Measurements from ENCODE around the gene PSMA8.
"Not testable (repeated sequence)": the region's sequence is repeated elsewhere in the genome, so short reads cannot be mapped to it uniquely, and the experiment has no call there.

Gene PSMA8

DNA sequence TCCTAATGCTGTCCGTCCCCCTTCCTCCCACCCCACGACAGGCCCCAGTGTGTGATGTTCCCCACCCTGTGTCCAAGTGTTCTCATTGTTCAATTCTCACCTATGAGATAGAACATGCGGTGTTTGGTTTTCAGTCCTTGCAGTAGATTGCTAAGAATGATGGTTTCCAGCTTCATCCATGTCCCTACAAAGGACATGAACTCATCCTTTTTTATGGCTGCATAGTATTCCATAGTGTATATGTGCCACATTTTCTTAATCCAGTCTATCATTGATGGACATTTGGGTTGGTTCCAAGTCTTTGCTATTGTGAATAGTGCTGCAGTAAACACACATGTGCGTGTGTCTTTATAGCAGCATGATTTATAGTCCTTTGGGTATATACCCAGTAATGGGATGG is 105.0 kb downstream of the PSMA8 start:
- DNase-seq, result not testable (repeated sequence)

DNA sequence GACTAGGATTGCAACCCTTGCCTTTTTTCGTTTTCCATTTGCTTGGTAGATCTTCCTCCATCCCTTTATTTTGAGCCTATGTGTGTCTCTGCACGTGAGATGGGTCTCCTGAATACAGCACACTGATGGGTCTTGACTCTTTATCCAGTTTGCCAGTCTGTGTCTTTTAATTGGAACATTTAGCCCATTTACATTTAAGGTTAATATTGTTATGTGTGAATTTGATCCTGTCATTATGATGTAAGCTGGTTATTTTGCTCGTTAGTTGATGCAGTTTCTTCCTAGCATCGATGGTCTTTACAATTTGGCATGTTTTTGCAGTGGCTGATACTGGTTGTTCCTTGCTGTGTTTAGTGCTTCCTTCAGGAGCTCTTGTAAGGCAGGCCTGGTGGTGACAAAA is 108.7 kb downstream of the PSMA8 start:
- not testable (repeated sequence) for DNase-seq

Data from inflammatory macrophage treated with lipopolysaccharide for 4 hours (primary cell).